CD4-positive, alpha-beta T cell treated with Interleukin-10 for 1 hour (primary cell): ENCODE measurements around the gene MOSPD3.
"Not testable (repeated sequence)": the region's sequence is repeated elsewhere in the genome, so short reads cannot be mapped to it uniquely, and the experiment has no call there.

Experiments used
- DNase-seq: peaks from one replicate; pipeline ENCODE4 v3.0.0-alpha.2; 2020

MOSPD3 gene

GRCh38 chr7:100626530-100627237, 14.3 kb downstream of the MOSPD3 start:
- DNase-seq = peak; percentile 93

- no peak for DNase-seq
Measured at GRCh38 chr7:100627238-100627549, 14.9 kb downstream of the MOSPD3 start.

GRCh38 chr7:100629117-100629716, 16.9 kb downstream of the MOSPD3 start:
- DNase-seq = peak; percentile 26

GRCh38 chr7:100630066-100630465, 17.7 kb downstream of the MOSPD3 start:
- no peak for DNase-seq

GRCh38 chr7:100632951-100633717, 20.8 kb downstream of the MOSPD3 start:
- peak; percentile 68 for DNase-seq

DNA sequence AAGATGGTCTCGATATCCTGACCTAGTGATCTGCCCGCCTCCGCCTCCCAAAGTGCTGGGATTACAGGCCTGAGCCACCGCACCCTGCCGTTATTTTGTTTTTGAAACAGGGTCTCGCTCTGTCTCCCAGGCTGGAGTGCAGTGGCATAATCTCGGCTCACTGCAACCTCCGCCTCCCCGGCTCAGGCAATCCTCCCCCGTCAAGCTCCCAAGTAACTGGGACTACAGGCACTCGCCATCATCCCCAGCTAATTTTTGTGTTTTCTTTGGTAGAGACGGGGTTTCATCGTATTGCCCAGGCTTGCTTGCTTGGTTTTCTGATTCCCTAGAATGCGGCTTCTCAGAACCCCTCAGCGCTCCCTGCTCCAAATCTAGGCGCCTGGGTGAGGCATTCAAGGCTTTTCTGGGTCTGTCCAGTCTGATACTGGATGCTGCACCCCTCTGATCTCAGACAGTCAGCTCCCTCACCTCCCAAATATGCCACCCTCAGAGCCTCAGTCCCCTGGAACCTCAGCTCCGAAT, 27.7 kb downstream of the MOSPD3 start:
- DNase-seq = no peak

DNA sequence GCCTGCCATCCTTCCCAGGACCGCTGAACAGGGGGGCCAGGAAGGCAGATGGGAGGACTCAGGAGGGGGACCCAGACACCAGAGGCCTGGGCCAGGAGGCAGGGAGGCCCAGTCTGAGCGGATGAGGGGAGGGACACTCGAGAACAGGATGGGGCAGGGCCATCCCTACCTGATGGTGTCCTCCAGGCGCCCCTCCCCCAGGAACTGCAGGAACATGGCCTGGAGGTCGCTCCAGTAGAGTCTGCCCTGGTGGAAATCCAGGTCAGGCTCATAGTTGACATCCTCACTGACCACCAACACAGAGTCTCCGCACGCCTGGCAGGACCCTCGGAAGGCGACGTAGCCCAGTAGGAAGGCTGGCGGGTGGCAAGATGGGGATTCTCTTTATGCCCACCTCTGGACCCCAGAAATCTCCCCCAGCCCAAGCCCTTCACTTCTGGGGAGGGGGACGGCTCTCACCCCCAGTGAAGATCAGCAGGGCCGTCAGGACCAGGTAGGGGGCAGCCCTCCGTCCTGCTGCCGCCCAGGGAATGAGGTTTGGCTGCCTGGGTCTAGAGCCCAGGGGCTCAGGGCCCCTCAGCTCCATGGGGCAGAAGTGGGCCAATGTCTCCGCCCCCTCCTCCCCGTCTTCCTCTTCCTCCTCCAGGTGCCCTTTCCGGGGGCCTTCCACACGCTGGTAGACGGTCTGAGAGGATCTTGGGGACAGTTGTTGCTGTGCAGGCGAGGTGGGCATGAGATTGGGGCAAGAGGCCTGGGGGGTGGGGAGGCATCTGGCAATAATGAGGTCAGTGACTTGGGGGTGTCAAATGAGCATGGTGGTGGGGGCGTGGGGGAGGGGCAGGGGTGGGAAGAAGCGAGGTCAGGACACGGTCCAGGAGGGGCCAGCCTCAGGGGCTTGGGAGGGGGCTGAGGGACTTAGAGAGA, 28.4 kb downstream of the MOSPD3 start:
- DNase-seq = no peak

DNA sequence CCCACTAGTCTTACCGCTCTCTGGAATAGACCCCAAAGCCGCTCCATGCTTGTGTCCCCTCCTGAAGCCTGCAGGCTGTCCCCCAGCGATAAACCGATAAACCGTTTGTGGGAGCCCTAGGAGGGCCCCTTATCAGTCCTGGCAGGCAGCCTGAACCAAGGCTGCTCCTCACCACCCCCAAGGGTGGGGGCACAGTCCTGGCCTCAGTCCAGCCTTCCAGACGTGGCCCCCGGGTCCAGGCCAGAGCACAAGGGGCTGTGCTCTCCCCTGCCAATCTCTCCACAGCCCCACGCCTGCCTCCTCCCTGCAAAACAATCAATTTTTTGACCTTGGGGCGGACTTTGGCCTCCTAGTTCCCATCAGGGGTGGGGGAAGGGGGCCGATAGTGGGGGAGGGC, 29.1 kb downstream of the MOSPD3 start, which contains the start of gene TFR2:
Gene TFR2, minus strand, starts transcription at position 90 of the 397 bp plus-strand sequence. Its CDS starts 43 bp downstream, at position 47.
- DNase-seq = no peak

- DNase-seq = no peak
Measured at GRCh38 chr7:100641860-100642533, 29.7 kb downstream of the MOSPD3 start.

- DNase-seq = peak; percentile 37
Measured at GRCh38 chr7:100642534-100642907, 30.2 kb downstream of the MOSPD3 start.

DNA sequence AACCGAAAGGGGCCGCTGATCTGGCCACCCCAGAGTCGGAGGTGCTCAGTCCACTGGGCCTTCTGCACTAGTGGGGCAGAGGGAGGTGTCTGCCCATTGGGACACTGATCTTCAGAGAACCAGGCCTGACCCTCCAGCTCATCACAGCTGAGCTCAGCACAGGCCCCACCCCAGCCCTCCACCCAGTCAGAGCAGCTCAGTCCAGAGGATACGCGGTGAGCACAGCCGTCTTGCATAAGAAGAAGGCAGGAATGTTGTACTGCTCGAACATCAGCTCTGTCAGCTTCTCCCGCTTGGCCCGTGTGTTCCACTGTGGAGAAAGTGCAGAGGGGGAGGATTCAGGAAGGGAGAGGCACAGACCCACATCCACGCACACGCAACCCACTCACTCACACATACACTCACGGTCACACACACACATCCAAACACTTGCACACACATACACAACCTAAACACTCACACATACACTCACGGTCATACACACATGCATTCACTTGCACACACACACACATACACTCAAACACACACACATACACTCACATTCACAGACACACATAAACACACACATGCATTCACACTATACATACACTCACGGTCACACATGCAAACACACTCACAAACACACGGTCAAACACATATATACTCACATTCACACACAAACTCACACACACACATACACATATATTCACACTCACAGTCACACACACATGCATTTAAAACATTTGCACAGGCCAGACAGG, 37.7 kb downstream of the MOSPD3 start:
- no peak for DNase-seq

GRCh38 chr7:100654908-100655831, 42.8 kb downstream of the MOSPD3 start:
- DNase-seq = no peak

DNA sequence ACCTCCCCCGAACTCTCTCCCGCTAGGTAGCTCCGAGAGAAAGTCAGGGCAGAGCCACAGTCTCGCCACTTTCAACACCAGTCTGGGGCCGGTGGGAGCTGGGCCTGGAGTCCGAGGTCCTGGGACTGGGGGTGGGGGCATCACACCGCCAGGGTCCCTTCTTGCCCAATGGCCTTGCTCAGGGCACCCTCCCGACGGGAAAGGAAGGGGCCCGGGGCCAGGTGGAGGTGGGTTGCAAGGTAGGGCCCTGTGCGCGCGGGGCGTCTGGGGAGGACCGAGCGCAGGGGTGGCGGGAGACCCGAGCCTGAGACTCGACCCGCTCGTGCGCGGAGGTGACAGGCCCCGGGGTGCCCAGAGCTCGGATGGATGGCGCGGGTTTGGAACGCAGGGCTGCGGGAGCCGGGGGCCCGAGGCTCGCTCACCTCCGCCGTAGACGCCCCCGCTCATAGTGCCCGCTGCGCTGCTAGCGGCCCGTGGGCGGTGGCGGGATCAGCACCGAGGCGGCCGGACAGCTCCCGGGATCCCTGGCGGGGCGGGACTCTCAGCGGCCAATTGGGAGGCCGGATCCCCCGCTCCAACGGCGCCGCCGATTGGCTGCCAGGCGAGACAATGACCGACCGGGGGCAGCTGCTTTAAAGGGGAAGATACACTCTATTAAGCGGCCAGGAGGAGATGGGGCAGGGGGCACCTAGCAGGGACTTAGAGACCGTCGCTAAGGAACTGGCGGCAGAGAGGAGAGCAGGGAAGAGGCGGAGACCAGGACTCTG, 43.8 kb downstream of the MOSPD3 start, which contains the start of gene ACTL6B:
Gene ACTL6B, minus strand, starts transcription at position 541 of the 767 bp plus-strand sequence. Its CDS starts 94 bp downstream, at position 447.
- peak; percentile 59 for DNase-seq

GRCh38 chr7:100662194-100662776, 49.9 kb downstream of the MOSPD3 start:
- not testable (repeated sequence) for DNase-seq
